ENCODE data around the gene PIAS1. TPM values are rescaled to one million over a fixed set of nuclear protein-coding genes. Genes with fewer than 3 reads are reported as not detected.

The PIAS1 gene
- total RNA-seq, 1 experiment from 2014 or later = 25.9 TPM

DNA sequence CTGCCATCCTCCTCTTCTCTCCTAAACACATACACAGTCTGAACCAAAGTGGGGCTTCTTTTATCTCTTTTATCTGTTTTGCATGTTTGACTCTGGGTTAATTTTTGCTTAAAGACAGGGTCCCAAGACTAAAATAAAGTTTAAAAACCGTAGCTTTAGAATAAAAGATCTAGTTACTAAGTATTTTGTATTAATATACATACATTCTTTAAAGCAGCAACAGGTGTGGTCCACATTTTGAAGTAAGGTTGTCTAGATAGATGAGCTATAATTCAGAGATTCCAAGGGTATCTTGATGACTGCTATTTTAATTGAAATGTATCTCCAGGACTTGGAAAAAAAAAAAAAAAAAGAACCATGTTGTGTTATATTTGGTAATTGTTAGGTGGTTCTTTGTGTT is 89.7 kb downstream of the PIAS1 start:
- peaks cover 3 to 4% of the 10 kb centered on the region in 2 experiments; a peak in 2 of 4 replicates for H3K4me1 ChIP-seq (ENCODE audit: control insufficient read depth in 1 of 2, insufficient read depth in 2 of 2, low read length in 2 of 2)
- H3K4me2 ChIP-seq (ENCODE audit: low read length) = no peak overlapping the region
- ChIA-PET RAD21 (ENCODE audit: low non-redundant PET in 1 of 2, low total read pairs in 2 of 2, uncharacterized antibody in 2 of 2, unreplicated experiment in 2 of 2) (no interaction called here), POLR2A (interaction anchor here (1.0 kb wide), 1 partner anchor 13 kb away, joined by 3 read pairs; no protein-coding TSS in a partner anchor), CTCF (interaction anchor here (0.9 kb wide), 1 partner anchor 11 kb away, joined by 3 read pairs; no protein-coding TSS in a partner anchor)
- H4K20me1 ChIP-seq (ENCODE audit: insufficient read depth) = no peaks in the 10 kb centered on the region
- intact Hi-C loops (cut with micrococcal nuclease) = no loop called here
- peaks cover 3% of the 10 kb centered on the region in 2 experiments; a peak in 1 of 4 replicates for H3K36me3 ChIP-seq (ENCODE audit: control insufficient read depth in 1 of 2, insufficient read depth in 2 of 2, low read length in 2 of 2)
- ATAC-seq = no peak
- no peak for DNase-seq (ENCODE audit: low read depth, low spot score)
- no peak overlapping the region for H3K4me3 ChIP-seq (replicated peaks in 1 of 2; ENCODE audit: low read depth in 1 of 2, low read length in 2 of 2)
- no peaks in the 10 kb centered on the region for H3K27me3 ChIP-seq (ENCODE audit: insufficient read depth, low read length)
- no peaks in the 10 kb centered on the region for H3K9me3 ChIP-seq (ENCODE audit: control insufficient read depth in 1 of 2, insufficient read depth in 1 of 2, low read depth in 1 of 2, low read length in 2 of 2)
- BruUV-seq (replicated peaks) = no TSS peak
- H2AFZ ChIP-seq (ENCODE audit: low read depth, low read length, poor library complexity, severe bottlenecking) = no peak overlapping the region
- peaks cover 4% of the 10 kb centered on the region; the same call in 1 of the 2 replicates for H3K79me2 ChIP-seq (ENCODE audit: insufficient read depth, low read length)
- H3K27ac ChIP-seq (ENCODE audit: low read depth, low read length) = no peak overlapping the region
- TF ChIP-seq, protein P1, sequence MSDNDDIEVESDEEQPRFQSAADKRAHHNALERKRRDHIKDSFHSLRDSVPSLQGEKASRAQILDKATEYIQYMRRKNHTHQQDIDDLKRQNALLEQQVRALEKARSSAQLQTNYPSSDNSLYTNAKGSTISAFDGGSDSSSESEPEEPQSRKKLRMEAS (IDR thresholded peaks at IDR 0.05) = no peak
- no peak for TF ChIP-seq SP1 (IDR thresholded peaks at IDR 0.05; ENCODE audit: low read depth)
- no peak for TF ChIP-seq CBX3 (IDR thresholded peaks at IDR 0.05; ENCODE audit: low read depth)
- TF ChIP-seq, protein P2, sequence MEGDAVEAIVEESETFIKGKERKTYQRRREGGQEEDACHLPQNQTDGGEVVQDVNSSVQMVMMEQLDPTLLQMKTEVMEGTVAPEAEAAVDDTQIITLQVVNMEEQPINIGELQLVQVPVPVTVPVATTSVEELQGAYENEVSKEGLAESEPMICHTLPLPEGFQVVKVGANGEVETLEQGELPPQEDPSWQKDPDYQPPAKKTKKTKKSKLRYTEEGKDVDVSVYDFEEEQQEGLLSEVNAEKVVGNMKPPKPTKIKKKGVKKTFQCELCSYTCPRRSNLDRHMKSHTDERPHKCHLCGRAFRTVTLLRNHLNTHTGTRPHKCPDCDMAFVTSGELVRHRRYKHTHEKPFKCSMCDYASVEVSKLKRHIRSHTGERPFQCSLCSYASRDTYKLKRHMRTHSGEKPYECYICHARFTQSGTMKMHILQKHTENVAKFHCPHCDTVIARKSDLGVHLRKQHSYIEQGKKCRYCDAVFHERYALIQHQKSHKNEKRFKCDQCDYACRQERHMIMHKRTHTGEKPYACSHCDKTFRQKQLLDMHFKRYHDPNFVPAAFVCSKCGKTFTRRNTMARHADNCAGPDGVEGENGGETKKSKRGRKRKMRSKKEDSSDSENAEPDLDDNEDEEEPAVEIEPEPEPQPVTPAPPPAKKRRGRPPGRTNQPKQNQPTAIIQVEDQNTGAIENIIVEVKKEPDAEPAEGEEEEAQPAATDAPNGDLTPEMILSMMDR (IDR thresholded peaks at IDR 0.05 in 2 of 3, conservative IDR thresholded peaks at IDR 0.05 in 1 of 3; ENCODE audit: borderline replicate concordance in 1 of 3, insufficient read depth in 1 of 3, low read depth in 2 of 3, low read length in 2 of 3) = no peak
- TF ChIP-seq, protein P3, sequence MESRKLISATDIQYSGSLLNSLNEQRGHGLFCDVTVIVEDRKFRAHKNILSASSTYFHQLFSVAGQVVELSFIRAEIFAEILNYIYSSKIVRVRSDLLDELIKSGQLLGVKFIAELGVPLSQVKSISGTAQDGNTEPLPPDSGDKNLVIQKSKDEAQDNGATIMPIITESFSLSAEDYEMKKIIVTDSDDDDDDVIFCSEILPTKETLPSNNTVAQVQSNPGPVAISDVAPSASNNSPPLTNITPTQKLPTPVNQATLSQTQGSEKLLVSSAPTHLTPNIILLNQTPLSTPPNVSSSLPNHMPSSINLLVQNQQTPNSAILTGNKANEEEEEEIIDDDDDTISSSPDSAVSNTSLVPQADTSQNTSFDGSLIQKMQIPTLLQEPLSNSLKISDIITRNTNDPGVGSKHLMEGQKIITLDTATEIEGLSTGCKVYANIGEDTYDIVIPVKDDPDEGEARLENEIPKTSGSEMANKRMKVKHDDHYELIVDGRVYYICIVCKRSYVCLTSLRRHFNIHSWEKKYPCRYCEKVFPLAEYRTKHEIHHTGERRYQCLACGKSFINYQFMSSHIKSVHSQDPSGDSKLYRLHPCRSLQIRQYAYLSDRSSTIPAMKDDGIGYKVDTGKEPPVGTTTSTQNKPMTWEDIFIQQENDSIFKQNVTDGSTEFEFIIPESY (IDR thresholded peaks at IDR 0.05; ENCODE audit: extremely low read depth, insufficient replicate concordance, low read length) = no peak
- TF ChIP-seq SRF (IDR thresholded peaks at IDR 0.05; ENCODE audit: low read depth) = no peak
- no peak for TF ChIP-seq SIN3A (IDR thresholded peaks at IDR 0.05; ENCODE audit: low read depth)
- TF ChIP-seq, protein P4, sequence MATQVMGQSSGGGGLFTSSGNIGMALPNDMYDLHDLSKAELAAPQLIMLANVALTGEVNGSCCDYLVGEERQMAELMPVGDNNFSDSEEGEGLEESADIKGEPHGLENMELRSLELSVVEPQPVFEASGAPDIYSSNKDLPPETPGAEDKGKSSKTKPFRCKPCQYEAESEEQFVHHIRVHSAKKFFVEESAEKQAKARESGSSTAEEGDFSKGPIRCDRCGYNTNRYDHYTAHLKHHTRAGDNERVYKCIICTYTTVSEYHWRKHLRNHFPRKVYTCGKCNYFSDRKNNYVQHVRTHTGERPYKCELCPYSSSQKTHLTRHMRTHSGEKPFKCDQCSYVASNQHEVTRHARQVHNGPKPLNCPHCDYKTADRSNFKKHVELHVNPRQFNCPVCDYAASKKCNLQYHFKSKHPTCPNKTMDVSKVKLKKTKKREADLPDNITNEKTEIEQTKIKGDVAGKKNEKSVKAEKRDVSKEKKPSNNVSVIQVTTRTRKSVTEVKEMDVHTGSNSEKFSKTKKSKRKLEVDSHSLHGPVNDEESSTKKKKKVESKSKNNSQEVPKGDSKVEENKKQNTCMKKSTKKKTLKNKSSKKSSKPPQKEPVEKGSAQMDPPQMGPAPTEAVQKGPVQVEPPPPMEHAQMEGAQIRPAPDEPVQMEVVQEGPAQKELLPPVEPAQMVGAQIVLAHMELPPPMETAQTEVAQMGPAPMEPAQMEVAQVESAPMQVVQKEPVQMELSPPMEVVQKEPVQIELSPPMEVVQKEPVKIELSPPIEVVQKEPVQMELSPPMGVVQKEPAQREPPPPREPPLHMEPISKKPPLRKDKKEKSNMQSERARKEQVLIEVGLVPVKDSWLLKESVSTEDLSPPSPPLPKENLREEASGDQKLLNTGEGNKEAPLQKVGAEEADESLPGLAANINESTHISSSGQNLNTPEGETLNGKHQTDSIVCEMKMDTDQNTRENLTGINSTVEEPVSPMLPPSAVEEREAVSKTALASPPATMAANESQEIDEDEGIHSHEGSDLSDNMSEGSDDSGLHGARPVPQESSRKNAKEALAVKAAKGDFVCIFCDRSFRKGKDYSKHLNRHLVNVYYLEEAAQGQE (IDR thresholded peaks at IDR 0.05; ENCODE audit: low read depth) = no peak
- TF ChIP-seq TCF7L2 (IDR thresholded peaks at IDR 0.05; ENCODE audit: borderline replicate concordance, extremely low read depth, insufficient read depth, insufficient read length) = no peak
- TF ChIP-seq RAD21 (IDR thresholded peaks at IDR 0.05; ENCODE audit: low read depth) = no peak
- TF ChIP-seq FOSL1 (IDR thresholded peaks at IDR 0.05; ENCODE audit: low read depth) = no peak
- TF ChIP-seq CEBPB (IDR thresholded peaks at IDR 0.05; ENCODE audit: low read depth) = no peak
- no peak for TF ChIP-seq POLR2A (IDR thresholded peaks at IDR 0.05; ENCODE audit: borderline replicate concordance, extremely low read depth, insufficient read depth, insufficient read length)
- H3K9ac ChIP-seq (ENCODE audit: low read length) = no peak overlapping the region
- H3K9me2 ChIP-seq (ENCODE audit: insufficient read depth) = no peaks in the 10 kb centered on the region

All from HCT116 (cell line).